Small intestine (tissue), 7 donors: ENCODE results near the gene CDC42EP4. TPM values are rescaled to one million over a fixed set of nuclear protein-coding genes. Genes with fewer than 3 reads are reported as not detected.
A peak's percentile ranks its signal among the peaks of the same experiment; 100 is the strongest.

Experiments
- DNase-seq, 2 donors: peaks; one replicate each; pipeline versions ENCODE4 v3.0.0 to v3.0.0-alpha.2; 2013
- FAIRE-seq: peaks from 2 replicates; lab custom pipeline; 2012; peaks lifted over from hg19 to GRCh38; lab: Jason Lieb, UNC
- H3K27ac ChIP-seq, 3 donors: one replicate each; pipeline ENCODE4 v1.5.1; 2013; ENCODE audit warnings: low read length in 2 of 3, mild to moderate bottlenecking in 2 of 3, control low read depth in 1 of 3, inconsistent platforms in 1 of 3, low read depth in 1 of 3, moderate library complexity in 1 of 3
- H3K27me3 ChIP-seq, 3 donors: one replicate each; pipeline ENCODE4 v1.6.1; 2013; ENCODE audit warnings: low read length in 3 of 3, inconsistent platforms in 1 of 3; ENCODE audit not compliant: control insufficient read depth in 3 of 3, insufficient read depth in 3 of 3
- H3K36me3 ChIP-seq, 3 donors: one replicate each; pipeline ENCODE4 v1.6.1; 2013; ENCODE audit warnings: low read length in 3 of 3, inconsistent platforms in 1 of 3, low read depth in 1 of 3, mild to moderate bottlenecking in 1 of 3, moderate library complexity in 1 of 3; ENCODE audit not compliant: control insufficient read depth in 3 of 3, insufficient read depth in 2 of 3
- H3K4me1 ChIP-seq, 3 donors: one replicate each; pipeline ENCODE4 v1.6.1; 2013; ENCODE audit warnings: low read length in 2 of 3, inconsistent platforms in 1 of 3, low read depth in 1 of 3, mild to moderate bottlenecking in 1 of 3, moderate library complexity in 1 of 3; ENCODE audit not compliant: control insufficient read depth in 3 of 3, insufficient read depth in 2 of 3
- H3K4me3 ChIP-seq, 3 donors: one replicate each; pipeline ENCODE4 v1.5.1; 2013; ENCODE audit warnings: low read length in 3 of 3, control low read depth in 1 of 3, inconsistent platforms in 1 of 3, low read depth in 1 of 3, mild to moderate bottlenecking in 1 of 3, moderate library complexity in 1 of 3
- H3K9me3 ChIP-seq, 2 donors: one replicate each; pipeline ENCODE4 v1.6.1; 2013; ENCODE audit warnings: low read depth in 1 of 2, low read length in 1 of 2; ENCODE audit not compliant: control insufficient read depth in 2 of 2, insufficient read depth in 1 of 2
- WGBS, 3 donors: extraction: QIAGEN DNeasy Blood & Tissue Kit; methylation state at CpG; one replicate each; pipeline ENCODE4 v1.1.7; 2013; 5-methylcytosine and 5-hydroxymethylcytosine counted together
- polyA plus RNA-seq, 4 donors: library from polyadenylated mRNA; stranded (reverse) in 3 of 4; unstranded in 1 of 4; fragments of 200-250 nt in 3 of 4; fragments of 120-200 nt in 1 of 4; gene quantifications; one replicate each; pipeline versions ENCODE4 v1.2.1 to v1.2.3, GENCODE V29; 2013
- donor health status: healthy with polysubstance abuse.
- donor health status: control.
- donor health status: control.
- donor health status: Bipolar disorder and iron deficiency.
- donor health status: healthy.

Gene CDC42EP4
- polyA plus RNA-seq, 4 donors: 46.5 to 64.9 (median 59.1) TPM

DNA sequence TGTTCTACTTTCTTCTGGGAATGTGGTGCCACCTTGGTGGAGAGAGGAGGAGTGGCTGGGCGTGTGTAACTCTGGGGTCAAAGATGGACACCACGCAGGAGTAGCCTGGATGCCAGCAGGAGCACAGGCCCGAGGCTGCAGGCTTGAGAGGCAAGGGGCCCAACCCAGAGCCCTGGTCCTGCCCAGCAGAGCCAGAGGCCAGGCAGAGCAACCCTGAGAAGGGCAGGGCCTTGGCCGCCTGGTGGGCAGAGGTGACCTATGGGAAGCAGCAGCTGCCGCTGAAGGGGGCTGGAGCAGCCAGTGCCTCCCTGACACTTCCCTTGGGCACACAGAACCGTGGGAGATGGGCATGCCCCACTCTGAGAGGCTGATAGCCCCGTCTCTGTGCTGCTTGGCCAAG is 32.1 kb downstream of the CDC42EP4 start:
- Histone ChIP-seq H3K4me1 (peaks cover 0 to 18% (median 3%) of the 10 kb centered on the region in 3 donors), H3K27ac (no peak overlapping the region), H3K27me3 (no peaks in the 10 kb centered on the region), H3K36me3 (peaks cover 0 to 46% (median under 1%) of the 10 kb centered on the region in 3 donors), H3K9me3 (no peaks in the 10 kb centered on the region), H3K4me3 (no peak overlapping the region)
- 61 to 81% (median 73%) methylated on average over 7 of the region's 7 CpGs for WGBS, 3 donors
- no peak for FAIRE-seq
- peak in 1 of 2 donors; percentile 43 for DNase-seq

DNA sequence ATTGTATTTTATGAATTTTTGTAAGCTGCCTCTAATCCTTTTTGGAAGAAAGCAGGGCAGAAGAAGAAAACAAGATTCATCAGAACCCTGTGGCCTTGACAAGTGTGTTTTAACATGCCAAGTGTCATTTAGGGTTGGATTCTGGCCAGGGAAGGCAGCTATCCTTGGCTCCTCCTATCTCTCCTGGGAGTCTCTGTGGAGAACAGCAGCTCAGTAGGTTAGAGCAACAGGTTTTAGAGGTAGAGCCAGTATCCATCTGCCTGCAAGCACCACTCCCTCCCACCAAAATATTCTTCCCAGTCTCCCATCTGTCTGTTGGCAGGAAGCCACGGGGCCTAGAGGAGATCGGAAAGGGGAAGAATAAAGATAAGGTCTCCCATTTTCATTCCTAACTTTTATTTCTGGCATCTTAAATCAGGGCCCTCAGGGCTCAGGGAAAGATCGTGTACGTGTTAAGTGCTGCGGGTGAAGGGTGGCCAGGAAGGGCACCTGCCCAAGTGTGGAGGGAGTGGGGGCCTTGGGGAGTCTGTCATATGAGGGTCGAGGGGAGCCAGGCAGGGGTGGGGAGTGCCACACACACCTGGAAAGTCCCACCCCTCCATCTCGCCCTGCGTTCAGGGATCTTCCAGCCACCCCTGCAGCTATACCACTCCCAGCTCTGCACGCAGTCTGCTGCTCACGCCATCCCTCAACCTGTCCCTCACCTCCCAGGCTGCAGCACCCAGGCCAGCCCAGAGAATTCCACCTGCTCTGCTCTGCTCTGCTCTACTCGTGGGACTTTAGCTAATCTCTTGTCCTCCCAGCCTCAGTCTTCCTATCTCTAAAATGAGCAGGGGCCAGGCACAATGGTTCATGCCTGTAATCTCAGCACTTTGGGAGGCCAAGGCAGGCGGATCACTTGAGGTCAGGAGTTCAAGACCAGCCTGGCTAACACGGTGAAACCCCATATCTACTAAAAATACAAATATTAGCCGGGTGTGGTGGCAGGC is 33.0 kb downstream of the CDC42EP4 start:
- H3K27me3 ChIP-seq: no peaks in the 10 kb centered on the region
- H3K4me3 ChIP-seq: no peak overlapping the region
- peak overlapping the region in 2 of 3 donors; percentile 22 to 47 for H3K27ac ChIP-seq
- H3K9me3 ChIP-seq: no peaks in the 10 kb centered on the region
- DNase-seq: peak; percentile 52 to 71
- WGBS, 3 donors: 15 to 46% (median 25%) methylated on average over 12 to 14 of the region's 14 CpGs
- H3K4me1 ChIP-seq: peaks cover 0 to 18% (median 3%) of the 10 kb centered on the region in 3 donors
- FAIRE-seq: no peak
- peaks cover 0 to 38% (median 0%) of the 10 kb centered on the region in 3 donors for H3K36me3 ChIP-seq

DNA sequence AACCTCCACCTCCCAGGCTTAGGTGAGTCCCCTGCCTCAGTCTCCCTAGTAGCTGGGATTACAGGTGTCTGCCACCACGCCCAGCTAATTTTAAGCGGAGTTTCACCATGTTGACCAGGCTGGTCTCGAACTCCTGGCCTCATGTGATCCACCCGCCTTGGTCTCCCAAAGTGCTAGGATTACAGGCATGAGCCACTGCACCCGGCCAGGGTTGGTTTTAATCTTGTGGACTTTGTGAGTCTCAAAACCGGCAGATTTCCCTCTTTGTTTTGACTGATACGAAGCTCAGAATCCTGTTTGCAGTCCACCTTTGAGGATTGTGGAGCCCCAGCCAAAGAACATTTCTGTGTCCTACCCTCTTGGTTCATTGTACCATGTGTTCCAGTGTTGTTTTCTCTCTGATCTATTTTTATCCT is 33.7 kb downstream of the CDC42EP4 start:
- DNase-seq (peak; percentile 34 to 45), FAIRE-seq (no peak)
- Histone ChIP-seq H3K36me3 (peaks cover 0 to 31% (median 0%) of the 10 kb centered on the region in 3 donors), H3K4me1 (peaks cover 0 to 18% (median 3%) of the 10 kb centered on the region in 3 donors), H3K27me3 (no peaks in the 10 kb centered on the region), H3K9me3 (no peaks in the 10 kb centered on the region), H3K4me3 (no peak overlapping the region), H3K27ac (peak overlapping the region in 2 of 3 donors; percentile 22 to 47)
- 9 to 39% (median 22%) methylated on average over 7 of the region's 7 CpGs for WGBS, 3 donors

DNA sequence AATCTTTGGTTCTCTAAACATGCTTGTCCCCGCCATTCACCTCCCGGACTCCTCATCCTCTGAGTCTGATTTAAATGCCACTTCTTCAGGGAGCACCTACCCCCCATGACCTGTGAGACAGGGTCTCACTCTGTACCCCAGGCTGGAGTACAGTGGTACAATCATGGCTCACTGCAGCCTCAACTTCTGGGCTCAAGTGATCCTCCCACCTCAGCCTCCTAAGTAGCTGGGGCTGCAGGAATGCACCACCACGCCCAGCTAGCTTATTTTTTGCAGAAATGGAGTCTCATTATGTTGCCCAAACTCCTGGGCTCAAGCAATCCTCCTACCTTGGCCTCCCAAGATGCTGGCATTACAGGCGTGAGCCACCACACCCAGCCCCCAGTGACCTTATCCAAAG is 37.3 kb downstream of the CDC42EP4 start:
- Histone ChIP-seq H3K9me3 (peaks cover 0 to 6% of the 10 kb centered on the region in 2 donors), H3K4me3 (no peak overlapping the region), H3K36me3 (peaks cover 0 to 4% (median 0%) of the 10 kb centered on the region in 3 donors), H3K27me3 (no peaks in the 10 kb centered on the region), H3K27ac (no peak overlapping the region), H3K4me1 (peaks cover 0 to 18% (median 0%) of the 10 kb centered on the region in 3 donors)
- WGBS, 3 donors: 93 to 100% (median 94%) methylated on average over 4 of the region's 4 CpGs
- no peak for FAIRE-seq
- no peak for DNase-seq

DNA sequence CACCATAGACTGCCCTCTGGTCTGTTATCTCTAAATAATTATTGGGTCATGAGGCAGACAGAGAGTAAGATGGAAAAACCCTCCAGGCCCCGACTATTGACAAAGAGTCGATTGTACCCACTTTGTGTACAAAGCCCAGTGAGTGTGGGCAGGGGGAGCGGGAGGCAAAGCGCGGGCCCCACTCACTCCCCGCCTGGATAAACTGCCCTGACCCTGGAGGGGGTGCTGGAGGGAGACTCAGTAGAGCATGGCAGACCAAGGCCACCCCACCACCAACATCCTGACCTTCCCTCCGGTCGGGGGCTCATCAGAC is 38.9 kb downstream of the CDC42EP4 start:
- FAIRE-seq (no peak), DNase-seq (no peak)
- no peaks in the 10 kb centered on the region for H3K27me3 ChIP-seq
- WGBS, 3 donors: 71 to 84% (median 78%) methylated on average over 8 of the region's 8 CpGs
- no peak overlapping the region for H3K27ac ChIP-seq
- peaks cover 0 to 6% of the 10 kb centered on the region in 2 donors for H3K9me3 ChIP-seq
- H3K4me3 ChIP-seq: no peak overlapping the region
- H3K4me1 ChIP-seq: peaks cover 0 to 4% (median 0%) of the 10 kb centered on the region in 3 donors
- H3K36me3 ChIP-seq: no peaks in the 10 kb centered on the region

DNA sequence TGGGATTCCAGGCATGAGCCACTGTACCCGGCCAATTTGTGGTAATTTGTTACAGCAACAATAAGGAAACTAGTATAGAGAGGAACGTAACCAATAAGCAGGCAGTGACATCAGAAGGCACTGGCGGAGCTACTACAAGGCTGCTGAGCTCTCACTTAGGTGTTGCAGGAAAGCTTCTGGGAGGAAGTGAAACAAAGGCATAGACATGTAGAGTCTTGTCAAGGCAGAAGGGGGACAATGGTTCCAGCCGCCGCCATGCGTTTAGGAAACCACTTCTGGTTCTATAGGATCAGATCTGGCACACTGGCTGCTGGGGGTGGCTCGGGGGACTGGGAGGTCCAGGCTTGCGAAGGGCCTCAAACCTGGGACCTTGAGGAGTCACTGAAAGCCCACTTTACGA is 40.7 kb downstream of the CDC42EP4 start:
- Histone ChIP-seq H3K4me3 (no peak overlapping the region), H3K27ac (no peak overlapping the region), H3K4me1 (peaks cover 0 to 3% (median 0%) of the 10 kb centered on the region in 3 donors), H3K9me3 (peaks cover 0 to 6% of the 10 kb centered on the region in 2 donors), H3K36me3 (no peaks in the 10 kb centered on the region), H3K27me3 (no peaks in the 10 kb centered on the region)
- FAIRE-seq: no peak
- no peak for DNase-seq
- 78 to 91% (median 88%) methylated on average over 9 of the region's 9 CpGs for WGBS, 3 donors

DNA sequence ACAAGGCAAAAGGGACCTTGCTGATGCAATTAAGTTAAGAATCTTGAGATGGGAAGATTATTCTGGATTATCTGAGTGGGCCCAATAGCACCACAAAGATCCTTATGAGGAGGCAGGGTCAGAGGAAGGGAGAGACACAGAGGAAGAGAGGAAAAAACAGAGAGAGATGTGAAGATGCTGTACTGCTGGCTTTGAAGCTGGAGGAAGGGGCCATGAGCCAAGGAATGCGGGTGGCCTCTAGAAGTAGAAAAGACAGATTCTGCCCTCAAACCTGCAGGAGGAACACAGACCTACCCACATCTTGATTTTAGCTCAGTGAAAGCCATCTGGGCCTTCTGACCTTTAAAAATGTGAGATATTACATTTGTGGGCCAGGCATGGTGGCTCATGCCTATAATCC is 42.0 kb downstream of the CDC42EP4 start:
- Histone ChIP-seq H3K27me3 (no peaks in the 10 kb centered on the region), H3K27ac (no peak overlapping the region), H3K4me3 (no peak overlapping the region), H3K9me3 (peaks cover 0 to 6% of the 10 kb centered on the region in 2 donors), H3K4me1 (peaks cover 0 to 3% (median 0%) of the 10 kb centered on the region in 3 donors), H3K36me3 (no peaks in the 10 kb centered on the region)
- no peak for DNase-seq
- FAIRE-seq: no peak
- 18 to 96% (median 92%) methylated on average over 1 of the region's 1 CpG for WGBS, 3 donors

DNA sequence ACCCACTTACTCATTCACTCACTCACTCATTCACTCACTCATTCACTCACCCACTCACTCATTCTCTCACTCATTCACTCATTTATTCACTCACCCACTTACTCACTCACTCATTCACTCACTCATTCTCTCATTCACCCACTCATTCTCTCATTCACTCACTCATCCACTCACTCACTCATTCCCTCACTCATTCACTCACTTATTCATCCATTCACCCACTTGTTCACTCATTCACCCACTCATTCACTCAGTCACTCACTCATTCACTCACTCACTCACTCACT is 42.5 kb downstream of the CDC42EP4 start:
- H3K9me3 ChIP-seq: peaks cover 0 to 6% of the 10 kb centered on the region in 2 donors
- peaks cover 0 to 3% (median 0%) of the 10 kb centered on the region in 3 donors for H3K4me1 ChIP-seq
- H3K27me3 ChIP-seq: no peaks in the 10 kb centered on the region
- DNase-seq (no peak), FAIRE-seq (no peak)
- no peaks in the 10 kb centered on the region for H3K36me3 ChIP-seq
- no peak overlapping the region for H3K4me3 ChIP-seq
- H3K27ac ChIP-seq: no peak overlapping the region
